Effector memory CD4-positive, alpha-beta T cell (primary cell): Measurements from ENCODE around the gene TGM6.

Experiments
- DNase-seq, 3 donors: peaks; one replicate each; pipeline ENCODE4 v3.0.0-alpha.2; 2020
- H3K27ac ChIP-seq: 2 replicates; pipeline ENCODE4 v1.7.0; 2013; ENCODE audit warnings: mild to moderate bottlenecking, low read length, moderate library complexity; ENCODE audit not compliant: insufficient read depth, poor library complexity, severe bottlenecking
- H3K27me3 ChIP-seq: replicated peaks from 2 replicates; pipeline ENCODE4 v1.7.0; 2013; ENCODE audit warnings: mild to moderate bottlenecking, low read length; ENCODE audit not compliant: insufficient read depth, control insufficient read depth, poor library complexity, severe bottlenecking
- H3K36me3 ChIP-seq: 2 replicates; pipeline ENCODE4 v1.7.0; 2013; ENCODE audit warnings: mild to moderate bottlenecking, low read length, moderate library complexity; ENCODE audit not compliant: control insufficient read depth, insufficient read depth
- H3K4me1 ChIP-seq: 2 replicates; pipeline ENCODE4 v1.7.0; 2013; ENCODE audit warnings: low read length, mild to moderate bottlenecking; ENCODE audit not compliant: control insufficient read depth, insufficient read depth, poor library complexity, severe bottlenecking
- H3K4me3 ChIP-seq: 2 replicates; pipeline ENCODE4 v1.7.0; 2013; ENCODE audit warnings: low read length, low read depth, mild to moderate bottlenecking; ENCODE audit not compliant: insufficient read depth, poor library complexity, severe bottlenecking
- H3K9me3 ChIP-seq: 2 replicates; pipeline ENCODE4 v1.7.0; 2013; ENCODE audit warnings: mild to moderate bottlenecking, low read length, moderate library complexity; ENCODE audit not compliant: control insufficient read depth
- total RNA-seq, 3 donors: gene quantifications; one replicate each; lab custom pipeline; 2026; lab: John Stamatoyannopoulos, UW

TGM6 gene
- 0 reads per million in 3 donors for total RNA-seq

DNA sequence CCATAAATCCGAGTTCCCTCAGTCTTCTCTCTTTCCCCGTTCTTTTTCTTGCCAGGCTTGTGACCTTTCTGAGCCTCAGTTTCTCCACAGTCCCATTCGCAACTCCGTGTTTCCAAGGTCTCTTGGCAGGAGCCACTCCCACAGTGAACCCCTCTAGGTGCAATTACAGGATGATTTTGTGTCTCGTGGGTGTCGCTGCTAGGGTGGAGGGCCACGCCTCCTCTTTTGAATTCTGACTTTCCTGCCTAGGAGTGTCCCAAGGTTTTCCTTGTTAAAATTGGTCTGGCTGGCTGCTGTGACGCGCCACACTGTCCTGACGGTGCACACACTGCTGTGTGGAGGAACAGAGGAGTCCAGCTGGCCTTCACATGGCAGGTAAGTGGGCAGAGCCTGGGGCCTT, at the start of gene TGM6:
TGM6 (plus strand) TSS at position 301 of the 400 bp plus-strand sequence; CDS start at position 369, 68 bp downstream.
- Histone ChIP-seq H3K27ac (no peak within 1 kb of the TSS), H3K4me1 (peaks cover 14% of the 10 kb centered on the region)

DNA sequence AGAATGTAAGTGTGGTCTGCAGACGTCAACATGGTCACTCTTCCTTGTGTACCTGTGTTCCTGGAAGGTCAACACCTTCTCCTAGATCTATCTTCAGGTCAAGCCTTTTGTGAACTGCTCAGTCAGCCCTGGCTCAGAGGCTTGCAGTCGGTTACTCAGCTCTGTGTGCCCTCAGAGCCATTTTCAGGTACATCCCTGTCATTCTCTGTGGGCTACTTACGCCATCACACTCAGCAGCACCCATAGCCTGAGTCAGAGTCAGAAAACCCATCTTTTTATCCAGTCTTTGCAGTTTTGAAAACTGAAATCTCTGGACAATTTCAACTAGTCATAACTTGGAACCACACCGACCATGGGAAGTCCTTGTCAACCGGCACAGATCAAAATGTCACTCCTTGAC, 49.6 kb upstream of the TGM6 start:
- Histone ChIP-seq H3K36me3 (no peaks in the 10 kb centered on the region), H3K4me3 (no peak overlapping the region), H3K27ac (no peak overlapping the region), H3K9me3 (no peaks in the 10 kb centered on the region), H3K4me1 (no peaks in the 10 kb centered on the region), H3K27me3 (no peaks in the 10 kb centered on the region)
- no peak for DNase-seq

More for the DNA sequence above, at the start of gene TGM6:
- Histone ChIP-seq H3K36me3 (no peaks in the 10 kb centered on the region), H3K9me3 (no peaks in the 10 kb centered on the region), H3K27me3 (no peaks in the 10 kb centered on the region), H3K4me3 (no peak within 1 kb of the TSS)
- DNase-seq: no peak

GRCh38 chr20:2331901-2332565, 48.7 kb upstream of the TGM6 start:
- no peak overlapping the region for H3K4me3 ChIP-seq
- H3K27me3 ChIP-seq: no peaks in the 10 kb centered on the region

DNA sequence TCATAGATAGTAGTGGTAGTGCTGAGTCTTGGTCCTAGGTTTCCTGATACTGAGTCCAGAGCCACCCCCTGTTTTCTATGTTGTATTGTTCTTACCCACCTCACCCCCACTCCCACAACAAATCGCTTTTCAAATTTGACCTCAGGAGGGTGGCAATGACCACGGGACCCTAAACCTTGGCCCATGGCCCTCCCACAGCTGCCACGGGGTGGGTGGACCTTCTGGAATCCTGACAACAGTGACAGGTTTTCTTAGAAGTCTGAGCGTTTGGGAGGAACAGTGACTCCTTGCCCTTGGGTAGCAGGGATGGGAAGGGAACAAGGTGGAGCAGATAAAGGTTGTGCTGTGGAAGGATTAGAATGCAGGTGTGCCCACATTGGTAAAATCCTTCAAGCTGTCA, 48.0 kb upstream of the TGM6 start:
- no peak overlapping the region for H3K4me3 ChIP-seq
- no peaks in the 10 kb centered on the region for H3K27me3 ChIP-seq
- no peaks in the 10 kb centered on the region for H3K4me1 ChIP-seq
- no peak overlapping the region for H3K27ac ChIP-seq
- no peaks in the 10 kb centered on the region for H3K36me3 ChIP-seq
- no peak for DNase-seq
- H3K9me3 ChIP-seq: no peaks in the 10 kb centered on the region

More at GRCh38 chr20:2331901-2332565, 48.7 kb upstream of the TGM6 start:
- Histone ChIP-seq H3K36me3 (no peaks in the 10 kb centered on the region), H3K27ac (no peak overlapping the region), H3K4me1 (no peaks in the 10 kb centered on the region), H3K9me3 (no peaks in the 10 kb centered on the region)
- DNase-seq: no peak

GRCh38 chr20:2333821-2334220, 46.9 kb upstream of the TGM6 start:
- no peak for DNase-seq
- Histone ChIP-seq H3K4me1 (no peaks in the 10 kb centered on the region), H3K9me3 (no peaks in the 10 kb centered on the region), H3K27ac (no peak overlapping the region), H3K27me3 (no peaks in the 10 kb centered on the region), H3K36me3 (no peaks in the 10 kb centered on the region), H3K4me3 (no peak overlapping the region)

GRCh38 chr20:2335096-2335870, 45.4 kb upstream of the TGM6 start:
- Histone ChIP-seq H3K27ac (no peak overlapping the region), H3K4me1 (no peaks in the 10 kb centered on the region), H3K4me3 (no peak overlapping the region), H3K36me3 (no peaks in the 10 kb centered on the region), H3K27me3 (no peaks in the 10 kb centered on the region), H3K9me3 (no peaks in the 10 kb centered on the region)
- no peak for DNase-seq

- H3K36me3 ChIP-seq: no peaks in the 10 kb centered on the region
- no peaks in the 10 kb centered on the region for H3K9me3 ChIP-seq
- H3K4me1 ChIP-seq: no peaks in the 10 kb centered on the region
- no peaks in the 10 kb centered on the region for H3K27me3 ChIP-seq
- no peak overlapping the region for H3K4me3 ChIP-seq
- DNase-seq: no peak
- no peak overlapping the region for H3K27ac ChIP-seq
Measured at GRCh38 chr20:2336471-2336870, 44.2 kb upstream of the TGM6 start.

DNA sequence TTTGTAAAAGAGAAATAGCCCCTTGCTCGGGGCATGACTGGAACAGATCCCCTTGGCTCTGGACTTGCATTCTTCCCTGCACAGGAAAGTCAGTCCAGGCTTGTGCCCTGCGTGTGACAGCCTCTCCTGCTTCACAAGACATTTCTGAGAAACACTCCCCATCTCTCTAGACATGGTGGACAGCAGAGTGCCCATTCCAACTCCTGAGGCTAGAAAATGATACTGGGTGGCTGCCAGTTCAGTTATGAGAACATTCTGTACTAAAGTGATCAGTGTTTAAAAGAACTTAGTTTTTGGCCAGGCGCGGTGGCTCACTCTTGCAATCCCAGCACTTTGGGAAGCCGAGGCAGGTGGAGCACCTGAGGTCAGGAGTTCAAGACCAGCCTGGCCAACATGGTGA, 43.6 kb upstream of the TGM6 start:
- Histone ChIP-seq H3K9me3 (no peaks in the 10 kb centered on the region), H3K27ac (no peak overlapping the region), H3K4me1 (no peaks in the 10 kb centered on the region), H3K36me3 (no peaks in the 10 kb centered on the region), H3K4me3 (no peak overlapping the region), H3K27me3 (no peaks in the 10 kb centered on the region)
- DNase-seq: no peak

DNA sequence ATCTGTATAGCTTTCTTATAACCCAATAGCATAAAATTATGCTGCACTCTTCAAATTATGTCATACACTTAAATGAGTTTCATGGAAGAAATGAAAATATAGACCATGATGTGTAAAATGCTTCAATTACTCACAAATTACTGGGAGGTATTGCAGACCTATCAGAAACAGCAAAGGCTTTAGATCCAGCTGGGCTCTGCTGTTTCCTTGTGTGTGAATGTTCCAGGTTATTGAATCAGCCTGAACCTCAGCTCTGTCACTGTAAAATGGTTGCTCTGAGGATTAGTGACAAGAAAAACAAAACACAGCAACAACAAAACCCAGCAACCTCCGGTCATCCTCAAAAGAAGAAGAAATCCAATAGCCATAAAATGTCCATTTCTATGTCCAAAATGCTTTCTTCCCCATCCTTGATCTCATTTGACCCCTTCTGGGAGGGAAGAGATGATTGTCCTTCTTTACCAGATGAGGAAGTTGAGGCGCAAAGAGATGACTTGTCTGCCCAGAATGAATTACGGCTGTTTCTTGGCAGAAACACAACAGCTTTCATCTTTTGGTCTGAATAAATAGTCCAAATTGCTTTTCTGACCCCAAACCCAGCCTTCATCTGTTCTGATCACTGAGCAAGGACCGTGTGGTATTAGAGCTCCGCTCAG, 42.2 kb upstream of the TGM6 start:
- H3K27me3 ChIP-seq: no peaks in the 10 kb centered on the region
- no peaks in the 10 kb centered on the region for H3K4me1 ChIP-seq
- no peak overlapping the region for H3K27ac ChIP-seq
- DNase-seq: no peak
- H3K36me3 ChIP-seq: no peaks in the 10 kb centered on the region
- H3K4me3 ChIP-seq: no peak overlapping the region
- H3K9me3 ChIP-seq: no peaks in the 10 kb centered on the region

DNA sequence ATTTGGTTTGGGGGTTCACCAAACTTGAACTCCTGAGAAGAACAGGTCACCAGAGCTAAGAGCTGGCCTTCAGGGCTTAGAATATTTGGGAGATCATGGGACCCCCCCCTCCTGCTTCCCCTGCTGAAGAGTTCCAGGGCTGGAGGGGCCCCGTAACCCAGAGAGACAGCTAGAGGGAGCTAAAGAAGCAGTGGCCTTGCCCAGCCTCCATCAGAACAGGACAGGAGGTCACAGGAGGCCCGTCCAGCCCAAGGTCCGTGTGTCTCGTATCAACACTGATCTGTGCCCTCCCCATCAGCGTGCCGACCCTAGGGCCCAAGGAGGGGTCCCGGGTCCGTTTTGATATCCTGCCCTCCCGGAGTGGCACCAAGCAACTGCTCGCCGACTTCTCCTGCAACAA, 40.6 kb upstream of the TGM6 start:
- no peak for DNase-seq
- Histone ChIP-seq H3K9me3 (no peaks in the 10 kb centered on the region), H3K4me1 (no peaks in the 10 kb centered on the region), H3K36me3 (no peaks in the 10 kb centered on the region), H3K27me3 (no peaks in the 10 kb centered on the region), H3K27ac (no peak overlapping the region), H3K4me3 (no peak overlapping the region)
